NCI-H510A (cell line): ENCODE results near the gene ASTN1.
"Not testable (repeated sequence)": the region's sequence is repeated elsewhere in the genome, so short reads cannot be mapped to it uniquely, and the experiment has no call there.

Experiments used
- DNase-seq: peaks from one replicate; lab custom pipeline; 2025; lab: John Stamatoyannopoulos, UW

The ASTN1 gene

DNA sequence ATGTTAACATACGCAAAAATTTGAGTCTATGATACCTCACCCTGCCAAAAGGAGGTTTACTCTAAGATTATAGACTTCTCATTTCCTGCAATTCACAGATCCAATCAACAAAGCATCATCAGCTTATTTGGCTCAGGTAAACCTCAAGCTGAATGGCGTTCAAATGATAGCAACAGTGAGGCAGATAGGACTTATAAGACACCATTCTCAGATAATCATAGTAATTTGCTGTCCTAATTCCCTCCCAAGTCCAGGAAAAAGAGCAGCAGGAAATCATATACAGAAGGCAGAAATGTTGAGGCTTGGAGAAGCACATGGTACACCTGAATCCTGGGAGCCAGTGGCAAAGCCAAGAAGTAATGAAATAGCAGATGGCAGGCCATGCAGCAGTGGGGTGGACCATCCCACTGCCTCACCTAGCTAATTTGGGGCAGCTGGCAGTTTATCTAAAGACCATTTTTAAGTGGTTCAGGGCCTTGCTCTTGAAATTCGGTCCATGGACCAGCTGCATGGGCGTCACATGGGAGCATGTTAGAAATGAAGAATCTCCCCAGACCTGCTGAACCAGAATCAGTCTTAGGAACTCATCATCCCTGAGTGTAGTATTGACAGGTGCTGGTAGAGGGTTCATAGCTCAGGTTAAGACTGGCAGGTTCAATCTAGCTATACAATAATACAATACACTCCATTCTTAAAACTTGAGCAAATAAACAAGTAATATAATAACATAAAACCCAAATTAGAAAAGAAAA lies 57.7 kb downstream of the ASTN1 start:
- DNase-seq = peak; percentile 63

GRCh38 chr1:177106196-177106595 lies 58.3 kb downstream of the ASTN1 start:
- DNase-seq = no peak

GRCh38 chr1:177103005-177103852 lies 61.3 kb downstream of the ASTN1 start:
- no peak for DNase-seq

DNA sequence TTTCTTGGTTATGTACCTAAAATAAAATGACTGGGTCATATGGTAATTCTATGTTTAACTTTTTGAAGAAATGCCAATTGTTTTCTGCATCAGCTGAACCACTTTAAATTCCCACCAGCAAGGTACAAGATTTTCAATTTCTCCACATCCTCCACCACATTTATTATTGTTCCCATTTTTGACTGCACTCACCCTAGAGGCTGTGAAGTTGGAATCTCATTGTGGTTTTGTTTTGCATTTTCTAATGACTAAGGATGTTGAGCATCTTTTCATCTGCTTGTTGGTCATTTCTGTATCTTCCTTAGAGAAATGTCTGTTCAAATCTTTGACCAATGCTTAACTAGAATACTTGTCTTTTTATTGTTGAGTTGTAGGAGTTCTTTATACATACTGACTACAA lies 72.5 kb downstream of the ASTN1 start:
- no peak for DNase-seq

GRCh38 chr1:177091040-177091439 lies 73.5 kb downstream of the ASTN1 start:
- no peak for DNase-seq

DNA sequence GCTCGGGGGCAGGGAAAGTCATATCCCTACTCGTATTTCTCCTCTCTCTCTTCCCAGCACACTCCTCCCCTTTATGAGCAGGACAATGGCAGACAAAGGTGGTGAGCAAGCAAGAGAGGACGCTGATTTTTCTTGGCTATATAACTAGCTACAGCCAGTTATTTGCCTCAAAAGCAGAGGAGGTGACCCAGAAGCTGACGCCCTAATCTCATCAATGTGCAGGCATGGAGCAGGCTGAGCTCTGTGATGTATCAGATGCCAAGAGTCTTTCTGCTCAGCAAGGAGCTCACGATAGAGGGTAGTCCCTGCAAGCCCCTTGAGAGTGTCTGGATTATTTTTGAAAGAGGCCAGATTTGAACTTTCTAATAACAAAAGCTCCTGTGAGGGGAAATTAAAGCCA lies 75.5 kb downstream of the ASTN1 start:
- DNase-seq = no peak

GRCh38 chr1:177082855-177083693 lies 81.4 kb downstream of the ASTN1 start:
- no peak for DNase-seq

- no peak for DNase-seq
Measured at GRCh38 chr1:177080564-177080963, 83.9 kb downstream of the ASTN1 start.

GRCh38 chr1:177077734-177078499 lies 86.6 kb downstream of the ASTN1 start:
- DNase-seq = peak; percentile 6

DNA sequence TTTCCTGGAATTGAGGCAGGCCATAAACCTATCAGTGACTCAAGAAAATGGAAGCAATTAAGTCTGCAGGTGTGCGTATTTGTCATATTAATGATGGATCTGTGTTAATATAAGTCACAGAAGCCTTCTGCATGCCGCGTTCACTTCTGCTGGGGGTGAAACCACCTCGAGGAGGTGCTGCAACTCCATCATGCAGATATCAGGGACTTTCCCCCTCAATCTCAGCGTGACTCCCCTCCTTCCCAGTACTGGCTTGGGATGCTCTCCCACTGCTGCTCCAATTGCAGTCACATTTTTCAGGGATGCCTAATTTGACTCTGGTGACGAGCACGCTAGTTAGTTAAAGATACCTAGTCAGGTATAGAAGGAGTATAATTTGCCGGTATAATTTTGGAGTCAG lies 87.5 kb downstream of the ASTN1 start:
- DNase-seq = no peak

DNA sequence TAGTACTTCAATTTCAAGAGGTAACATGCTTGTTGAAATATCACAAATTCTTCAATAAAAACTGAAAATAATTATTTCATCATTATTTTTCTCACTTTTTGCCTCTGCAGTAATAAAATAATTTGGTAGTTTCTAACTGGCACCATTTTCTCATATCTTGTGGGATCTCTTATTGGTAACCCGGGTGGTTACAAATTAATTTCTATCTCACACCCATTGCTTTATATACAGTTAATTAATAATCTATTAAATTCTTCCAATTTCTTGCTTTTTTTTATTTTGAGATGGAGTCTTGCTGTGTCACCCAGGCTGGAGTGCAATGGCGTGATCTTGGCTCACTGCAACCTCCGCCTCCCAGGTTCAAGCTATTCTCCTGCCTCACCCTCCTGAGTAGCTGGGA lies 89.7 kb downstream of the ASTN1 start:
- DNase-seq = not testable (repeated sequence)

- DNase-seq = no peak
Measured at GRCh38 chr1:177069490-177069889, 95.0 kb downstream of the ASTN1 start.

GRCh38 chr1:177067752-177068410 lies 96.6 kb downstream of the ASTN1 start:
- DNase-seq = no peak

GRCh38 chr1:177065430-177065829 lies 99.1 kb downstream of the ASTN1 start:
- no peak for DNase-seq

DNA sequence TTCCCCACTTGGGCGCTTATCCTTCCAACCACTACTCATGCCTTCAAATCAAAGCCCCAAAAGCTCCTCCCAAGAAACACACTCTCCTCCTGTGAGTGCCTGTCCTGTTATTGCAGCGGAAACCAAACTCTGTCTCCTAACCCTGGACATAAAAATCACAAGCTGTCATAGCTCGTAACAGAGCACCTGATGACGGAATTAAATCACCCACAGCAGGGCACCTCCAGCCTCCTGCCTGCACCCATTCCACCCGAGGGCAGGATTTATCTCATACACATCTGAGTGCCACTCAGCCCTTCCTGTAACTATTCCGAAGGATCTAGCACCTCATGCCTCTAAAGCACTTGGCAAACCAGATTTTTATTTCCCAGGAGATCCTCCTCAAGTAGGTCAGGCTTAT lies 100.9 kb downstream of the ASTN1 start:
- no peak for DNase-seq

- no peak for DNase-seq
Measured at GRCh38 chr1:177054542-177054941, 110.0 kb downstream of the ASTN1 start.

DNA sequence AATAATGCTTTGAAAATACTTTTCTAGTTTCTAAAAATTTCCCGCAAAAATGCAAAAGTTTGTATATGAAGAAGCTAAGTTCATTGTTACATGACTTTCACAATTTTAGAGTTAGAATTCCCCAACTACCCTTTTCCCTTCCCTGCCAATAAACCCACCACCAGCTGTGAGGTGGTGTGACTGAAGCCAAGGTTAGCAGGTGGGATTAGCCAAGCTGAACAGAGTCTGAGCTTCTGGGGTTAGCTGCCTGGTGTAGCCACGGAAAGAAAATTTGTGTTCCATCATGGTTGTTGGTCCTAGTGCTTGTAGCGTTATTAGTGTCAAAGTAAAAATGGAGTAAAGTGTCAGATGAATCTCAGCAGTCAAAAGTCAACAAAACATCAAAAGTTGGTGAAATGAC lies 110.9 kb downstream of the ASTN1 start:
- DNase-seq = no peak

- DNase-seq = no peak
Measured at GRCh38 chr1:177048314-177049069, 116.0 kb downstream of the ASTN1 start.

GRCh38 chr1:177045151-177045550 lies 119.4 kb downstream of the ASTN1 start:
- no peak for DNase-seq

- DNase-seq = no peak
Measured at GRCh38 chr1:177044390-177044789, 120.1 kb downstream of the ASTN1 start.
